PC-9 (cell line): ENCODE data around the gene PLCL2.

Source experiments
- EZH2 ChIP-seq: fragments of 200-600 bp; sonication (generic); IDR thresholded peaks from 2 replicates; pipeline ENCODE4 v1.8.0; 2017; ENCODE audit warnings: antibody characterized with exemption, low read depth
- TF ChIP-seq, protein P1 (sequence below): fragments of 200-600 bp; sonication (generic); conservative IDR thresholded peaks from 2 replicates; pipeline ENCODE4 v1.6.1; 2017; ENCODE audit warnings: mixed run types, antibody characterized with exemption, mild to moderate bottlenecking, moderate library complexity

DNA sequence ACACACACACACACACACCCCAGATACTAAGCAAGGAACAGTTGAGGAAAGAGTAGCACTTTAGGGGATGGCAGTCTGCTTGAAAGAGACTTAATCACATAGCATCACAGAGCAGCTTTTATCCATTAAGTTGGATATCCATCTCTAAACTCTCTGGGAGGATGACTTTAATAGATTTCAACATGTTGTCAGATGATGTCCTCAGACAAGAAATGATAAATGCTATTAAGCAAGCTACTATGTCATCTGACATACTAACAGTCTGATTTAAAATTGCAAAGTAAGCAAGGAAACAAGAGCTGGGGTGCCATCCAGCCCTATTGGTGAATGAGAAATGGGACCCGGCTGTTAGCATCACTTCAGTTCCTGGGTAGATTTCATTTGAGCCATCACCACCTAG lies 136.9 kb downstream of the PLCL2 start:
- TF ChIP-seq, protein P1, sequence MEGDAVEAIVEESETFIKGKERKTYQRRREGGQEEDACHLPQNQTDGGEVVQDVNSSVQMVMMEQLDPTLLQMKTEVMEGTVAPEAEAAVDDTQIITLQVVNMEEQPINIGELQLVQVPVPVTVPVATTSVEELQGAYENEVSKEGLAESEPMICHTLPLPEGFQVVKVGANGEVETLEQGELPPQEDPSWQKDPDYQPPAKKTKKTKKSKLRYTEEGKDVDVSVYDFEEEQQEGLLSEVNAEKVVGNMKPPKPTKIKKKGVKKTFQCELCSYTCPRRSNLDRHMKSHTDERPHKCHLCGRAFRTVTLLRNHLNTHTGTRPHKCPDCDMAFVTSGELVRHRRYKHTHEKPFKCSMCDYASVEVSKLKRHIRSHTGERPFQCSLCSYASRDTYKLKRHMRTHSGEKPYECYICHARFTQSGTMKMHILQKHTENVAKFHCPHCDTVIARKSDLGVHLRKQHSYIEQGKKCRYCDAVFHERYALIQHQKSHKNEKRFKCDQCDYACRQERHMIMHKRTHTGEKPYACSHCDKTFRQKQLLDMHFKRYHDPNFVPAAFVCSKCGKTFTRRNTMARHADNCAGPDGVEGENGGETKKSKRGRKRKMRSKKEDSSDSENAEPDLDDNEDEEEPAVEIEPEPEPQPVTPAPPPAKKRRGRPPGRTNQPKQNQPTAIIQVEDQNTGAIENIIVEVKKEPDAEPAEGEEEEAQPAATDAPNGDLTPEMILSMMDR: no peak
- no peak for TF ChIP-seq EZH2
